Bone marrow (tissue), 2 donors: Measurements from ENCODE around the gene METAP2.

ENCODE experiments used
- DNase-seq, 2 donors: peaks; one replicate each; lab custom pipeline; 2025; lab: John Stamatoyannopoulos, UW

Gene METAP2

GRCh38 chr12:95513599-95513998, 39.6 kb downstream of the METAP2 start:
- DNase-seq: no peak

GRCh38 chr12:95515197-95515596, 41.2 kb downstream of the METAP2 start:
- DNase-seq: no peak

GRCh38 chr12:95516757-95517156, 42.8 kb downstream of the METAP2 start:
- no peak for DNase-seq

- DNase-seq: no peak
These were observed 43.3 kb downstream of the METAP2 start for GRCh38 chr12:95517246-95517645.

- DNase-seq: no peak
These were observed 45.0 kb downstream of the METAP2 start for GRCh38 chr12:95518944-95519343.

- no peak for DNase-seq
These were observed 46.9 kb downstream of the METAP2 start for GRCh38 chr12:95520816-95521215.

- no peak for DNase-seq
These were observed 48.7 kb downstream of the METAP2 start for GRCh38 chr12:95522692-95523091.

- DNase-seq: no peak
These were observed 54.5 kb downstream of the METAP2 start for GRCh38 chr12:95528431-95528830.

- no peak for DNase-seq
These were observed 55.8 kb downstream of the METAP2 start for GRCh38 chr12:95529693-95530225.

- DNase-seq: no peak
These were observed 58.9 kb downstream of the METAP2 start for GRCh38 chr12:95532851-95533250.

- DNase-seq: no peak
These were observed 60.0 kb downstream of the METAP2 start for GRCh38 chr12:95533985-95534384.

GRCh38 chr12:95538006-95538405, 64.1 kb downstream of the METAP2 start:
- no peak for DNase-seq

GRCh38 chr12:95538656-95539055, 64.7 kb downstream of the METAP2 start:
- DNase-seq: no peak

GRCh38 chr12:95541436-95541835, 67.5 kb downstream of the METAP2 start:
- no peak for DNase-seq

- no peak for DNase-seq
These were observed 69.4 kb downstream of the METAP2 start for GRCh38 chr12:95543305-95543704.

- no peak for DNase-seq
These were observed 70.8 kb downstream of the METAP2 start for GRCh38 chr12:95544756-95545155.

- no peak for DNase-seq
These were observed 71.4 kb downstream of the METAP2 start for GRCh38 chr12:95545303-95545702.

- DNase-seq: no peak
These were observed 72.0 kb downstream of the METAP2 start for GRCh38 chr12:95545731-95546490.

GRCh38 chr12:95546491-95546813, 72.5 kb downstream of the METAP2 start:
- DNase-seq: no peak

GRCh38 chr12:95547522-95548055, 73.6 kb downstream of the METAP2 start:
- no peak for DNase-seq

GRCh38 chr12:95548056-95548538, 74.1 kb downstream of the METAP2 start:
- no peak for DNase-seq

GRCh38 chr12:95548539-95549391, 74.8 kb downstream of the METAP2 start:
- no peak for DNase-seq
